Body of pancreas (tissue), 4 donors: ENCODE data around the gene CNTNAP1.

Experiments used
- CTCF ChIP-seq, 7 experiments: fragments of 450-650 bp in 4 of 7; fragments of 200-600 bp in 3 of 7; sonication (generic) in 3 of 7; IDR thresholded peaks; one replicate each; pipeline ENCODE4 v1.5.1; 2016 to 2019; ENCODE audit warnings: antibody characterized with exemption in 7 of 7
- POLR2A ChIP-seq, 3 donors: fragments of 450-650 bp; IDR thresholded peaks; one replicate each; pipeline ENCODE4 v1.6.1; 2016; ENCODE audit warnings: antibody characterized with exemption in 3 of 3, mild to moderate bottlenecking in 2 of 3

DNA sequence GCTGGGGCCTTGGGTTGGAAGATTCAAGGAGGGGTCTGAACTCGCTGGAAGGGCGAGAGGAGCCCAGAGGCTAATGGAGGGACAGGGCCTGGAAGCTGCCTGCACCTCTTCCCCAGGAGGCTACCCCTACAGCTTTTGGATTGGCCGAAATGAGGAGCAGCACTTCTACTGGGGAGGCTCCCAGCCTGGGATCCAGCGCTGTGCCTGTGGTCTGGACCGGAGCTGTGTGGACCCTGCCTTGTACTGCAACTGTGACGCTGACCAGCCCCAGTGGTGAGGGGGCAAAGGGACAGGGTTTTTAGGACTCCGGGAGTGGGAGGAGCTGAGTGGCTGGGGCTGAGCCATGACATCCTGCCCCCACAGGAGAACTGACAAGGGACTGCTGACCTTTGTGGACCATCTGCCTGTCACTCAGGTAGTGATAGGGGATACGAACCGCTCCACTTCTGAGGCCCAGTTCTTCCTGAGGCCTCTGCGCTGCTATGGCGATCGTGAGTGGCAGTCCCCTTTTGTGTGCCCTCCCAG, 8.8 kb downstream of the CNTNAP1 start:
- TF ChIP-seq CTCF (IDR thresholded peaks at IDR 0.05) (no peak), POLR2A (IDR thresholded peaks at IDR 0.05) (no peak)
